HepG2 (cell line): ENCODE results near the gene TXNRD3. TPM values are rescaled to one million over a fixed set of nuclear protein-coding genes. Genes with fewer than 3 reads are reported as not detected.
"Not testable (repeated sequence)": the region's sequence is repeated elsewhere in the genome, so short reads cannot be mapped to it uniquely, and the experiment has no call there.

Source experiments
- ATAC-seq: fragments of 200-7000 bp; cut with Tn5 transposase; 3 replicates; pipeline ENCODE4 v1.9.1; 2020; ENCODE audit warnings: mild to moderate bottlenecking, moderate library complexity
- BruUV-seq: library from RNA; stranded (reverse); fragments of 400-500 nt; replicated peaks from 2 replicates; lab custom pipeline; 2021; lab: Mats Ljungman, UMichigan
- CTCF ChIA-PET: fragments of 300-600 bp; formaldehyde crosslinking; extraction: SDS; loops from one replicate; lab custom pipeline; 2021; ENCODE audit warnings: low total read pairs, inconsistent platforms, low intra/inter-chr PET ratio; lab: Yijun Ruan, JAX
- POLR2A ChIA-PET: fragments of 350-600 bp; sonication (Branson Sonifier 250); formaldehyde crosslinking; loops from one replicate; lab custom pipeline; 2020; ENCODE audit warnings: antibody characterized with exemption, inconsistent platforms; lab: Yijun Ruan, JAX
- DNase-seq: peaks from one replicate; pipeline ENCODE4 v3.0.0-alpha.2; 2015; ENCODE audit warnings: low spot score
- FAIRE-seq: peaks from 3 replicates; lab custom pipeline; 2011; peaks lifted over from hg19 to GRCh38; lab: Jason Lieb, UNC
- H2AFZ ChIP-seq: one replicate; pipeline ENCODE4 v1.6.1; 2011; ENCODE audit warnings: low read length, inconsistent platforms
- H3K27ac ChIP-seq: fragments of 300-600 bp; 3 replicates; pipeline ENCODE4 v1.8.0; 2011; ENCODE audit warnings: mixed run types, mild to moderate bottlenecking, mixed read lengths, low read length, inconsistent platforms; ENCODE audit not compliant: insufficient read depth; ENCODE audit errors: extremely low read length
- H3K27me3 ChIP-seq, 2 experiments: fragments of 200-600 bp in 1 of 2; 2 replicates in 1 of 2; 3 replicates in 1 of 2; pipeline versions ENCODE4 v1.6.0 to v1.8.0; 2011; ENCODE audit warnings: low read length in 2 of 2, mild to moderate bottlenecking in 2 of 2, moderate library complexity in 2 of 2, inconsistent platforms in 1 of 2; ENCODE audit not compliant: insufficient read depth in 2 of 2, control insufficient read depth in 1 of 2
- H3K36me3 ChIP-seq, 2 experiments: fragments of 200-600 bp in 1 of 2; replicated peaks in 1 of 2; 2 replicates in 1 of 2; 3 replicates in 1 of 2; pipeline versions ENCODE4 v1.5.1 to v1.8.0; 2011; ENCODE audit warnings: low read length in 2 of 2, inconsistent platforms in 1 of 2; ENCODE audit not compliant: insufficient read depth in 2 of 2, control insufficient read depth in 1 of 2
- H3K4me1 ChIP-seq: 2 replicates; pipeline ENCODE4 v1.5.1; 2012; ENCODE audit warnings: low read length, inconsistent platforms; ENCODE audit not compliant: insufficient read depth
- H3K4me2 ChIP-seq: 2 replicates; pipeline ENCODE4 v1.6.0; 2011; ENCODE audit warnings: low read depth, low read length, inconsistent platforms
- H3K4me3 ChIP-seq, 3 experiments: fragments of 200-600 bp in 1 of 3; sonication (generic), shearing (Covaris generic) in 1 of 3; replicated peaks in 1 of 3; 2 replicates each; pipeline ENCODE4 v1.5.1; 2011 to 2016; ENCODE audit warnings: low read length in 3 of 3, inconsistent platforms in 2 of 3, low read depth in 2 of 3, mild to moderate bottlenecking in 2 of 3, control low read depth in 1 of 3, mixed read lengths in 1 of 3; ENCODE audit not compliant: insufficient read depth in 1 of 3
- H3K79me2 ChIP-seq: one replicate; pipeline ENCODE4 v1.6.1; 2011; ENCODE audit warnings: low read length, inconsistent platforms; ENCODE audit not compliant: insufficient read depth
- H3K9ac ChIP-seq: 2 replicates; pipeline ENCODE4 v1.6.0; 2011; ENCODE audit warnings: mild to moderate bottlenecking, low read depth, low read length, inconsistent platforms; ENCODE audit not compliant: insufficient read depth
- H3K9me3 ChIP-seq: 2 replicates; pipeline ENCODE4 v1.5.1; 2012; ENCODE audit warnings: mild to moderate bottlenecking, low read length
- H4K20me1 ChIP-seq: 2 replicates; pipeline ENCODE4 v1.6.0; 2011; ENCODE audit warnings: inconsistent platforms, mild to moderate bottlenecking, low read length, moderate library complexity; ENCODE audit not compliant: insufficient read depth
- CEBPB ChIP-seq: IDR thresholded peaks from 2 replicates; pipeline ENCODE4 v1.6.1; 2011; ENCODE audit warnings: low read depth, low read length, improper control_type of control experiment, borderline replicate concordance
- DNMT3B ChIP-seq: conservative IDR thresholded peaks from 2 replicates; pipeline ENCODE4 v1.6.1; 2016; ENCODE audit warnings: missing biosample characterization, control low read depth
- ERF ChIP-seq: IDR thresholded peaks from 2 replicates; pipeline ENCODE4 v1.6.1; 2018; ENCODE audit warnings: missing biosample characterization, missing genetic modification reagents
- RFXAP ChIP-seq: sonication (generic); formaldehyde crosslinking; IDR thresholded peaks from 2 replicates; pipeline ENCODE4 v1.4.0; 2020; ENCODE audit warnings: missing genetic modification reagents, borderline replicate concordance
- RXRB ChIP-seq: IDR thresholded peaks from 2 replicates; pipeline ENCODE4 v1.6.1; 2016; ENCODE audit warnings: borderline replicate concordance, missing genetic modification reagents, missing compliant biosample characterization
- SOX6 ChIP-seq, 2 experiments: fragments of 450-650 bp in 1 of 2; sonication (generic) in 1 of 2; formaldehyde crosslinking in 1 of 2; IDR thresholded peaks; 2 replicates each; pipeline versions ENCODE4 v1.4.0 to v1.6.1; 2017 to 2020; ENCODE audit warnings: antibody characterized with exemption in 1 of 2, mild to moderate bottlenecking in 1 of 2, missing genetic modification reagents in 1 of 2
- ZNF317 ChIP-seq: sonication (generic); formaldehyde crosslinking; IDR thresholded peaks from 2 replicates; pipeline ENCODE4 v1.5.0; 2020; ENCODE audit warnings: mild to moderate bottlenecking, missing genetic modification reagents
- WGBS: methylation state at CpG from one replicate; pipeline ENCODE4 v1.1.6; 2017; ENCODE audit warnings: low lambda C conversion rate; 5-methylcytosine and 5-hydroxymethylcytosine counted together
- in situ Hi-C: cut with HindIII; loops from 2 replicates; pipeline ENCODE4 v1.10.0; 2017; ENCODE audit warnings: low pct_unique_long_range_greater_than_20kb; ENCODE audit not compliant: extremely low pct_ligation_motif_present
- intact Hi-C: fragments of 100-400 bp; cut with micrococcal nuclease; formaldehyde crosslinking; loops from one replicate; pipeline ENCODE4 v1.10.0; 2022; ENCODE audit not compliant: unreplicated experiment
- polyA plus RNA-seq, 8 experiments: library from polyadenylated mRNA; depleted of rRNA in 3 of 8; stranded (reverse) in 7 of 8; unstranded in 1 of 8; fragments of >200 nt; fragmentation: Illumina TruSeq in 4 of 8; extraction: Trizol in 4 of 8; gene quantifications; 2 replicates each; pipeline versions ENCODE4 v1.2.1 to v1.2.3, GENCODE V29; 2011 to 2016; ENCODE audit warnings: low read depth in 4 of 8, missing spikeins in 1 of 8, mixed read lengths in 1 of 8; ENCODE audit not compliant: insufficient read depth in 1 of 8
- total RNA-seq, 5 experiments: library from RNA; depleted of rRNA; stranded (reverse); fragments of >200 nt; fragmentation: Illumina TruSeq; extraction: Trizol; gene quantifications; 2 replicates each; pipeline ENCODE4 v1.2.3, GENCODE V29; 2016; ENCODE audit warnings: low read depth in 1 of 5
- TF ChIP-seq, protein P1 (sequence below): sonication (generic); formaldehyde crosslinking; IDR thresholded peaks from 2 replicates; pipeline ENCODE4 v1.5.1; 2020; ENCODE audit warnings: mild to moderate bottlenecking, missing genetic modification reagents, moderate library complexity
- TF ChIP-seq, protein P2 (sequence below): sonication (generic); formaldehyde crosslinking; conservative IDR thresholded peaks from 2 replicates; pipeline ENCODE4 v1.4.0; 2020; ENCODE audit warnings: mild to moderate bottlenecking, missing genetic modification reagents, moderate library complexity

The TXNRD3 gene
- total and polyA plus RNA-seq, 2 of the 13 experiments (the other 11 are each of a cell fraction or from before 2014, with no cell fraction given) = 4.8 to 20.7 TPM

DNA sequence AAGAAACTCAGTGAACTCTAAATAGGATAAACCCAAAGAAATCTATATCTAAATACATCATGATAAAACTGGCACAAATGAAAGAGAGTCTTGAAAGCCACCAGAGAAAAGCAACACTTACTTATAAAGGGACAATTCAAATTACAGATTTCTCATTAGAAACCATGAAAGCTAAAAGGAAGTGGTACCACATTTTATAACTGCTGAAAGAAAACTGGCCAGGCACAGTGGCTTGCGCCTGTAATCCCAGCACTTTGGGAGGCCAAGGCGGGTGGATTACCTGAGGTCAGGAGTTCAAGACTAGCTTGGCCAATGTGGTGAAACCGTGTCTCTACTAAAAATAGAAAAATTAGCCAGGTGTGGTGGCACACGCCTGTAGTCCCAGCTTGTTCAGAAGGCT is 59.4 kb downstream of the TXNRD3 start:
- in situ Hi-C loops, H3K4me3 ChIP-seq, CTCF ChIA-PET, H4K20me1 ChIP-seq, H3K36me3 ChIP-seq, H3K9ac ChIP-seq, H2AFZ ChIP-seq, intact Hi-C loops, H3K27me3 ChIP-seq, BruUV-seq, FAIRE-seq, H3K79me2 ChIP-seq, H3K9me3 ChIP-seq, H3K27ac ChIP-seq, ATAC-seq, H3K4me2 ChIP-seq, DNase-seq: not testable (repeated sequence)
- H3K4me1 ChIP-seq = peaks cover 15% of the 10 kb centered on the region
- WGBS = 63% methylated on average over 4 of the region's 4 CpGs
- POLR2A ChIA-PET = interaction anchor here (0.7 kb wide), 1 partner anchor 51 kb away, joined by 3 read pairs; no protein-coding TSS in a partner anchor
- TF ChIP-seq ZNF317 = peak; percentile 92

DNA sequence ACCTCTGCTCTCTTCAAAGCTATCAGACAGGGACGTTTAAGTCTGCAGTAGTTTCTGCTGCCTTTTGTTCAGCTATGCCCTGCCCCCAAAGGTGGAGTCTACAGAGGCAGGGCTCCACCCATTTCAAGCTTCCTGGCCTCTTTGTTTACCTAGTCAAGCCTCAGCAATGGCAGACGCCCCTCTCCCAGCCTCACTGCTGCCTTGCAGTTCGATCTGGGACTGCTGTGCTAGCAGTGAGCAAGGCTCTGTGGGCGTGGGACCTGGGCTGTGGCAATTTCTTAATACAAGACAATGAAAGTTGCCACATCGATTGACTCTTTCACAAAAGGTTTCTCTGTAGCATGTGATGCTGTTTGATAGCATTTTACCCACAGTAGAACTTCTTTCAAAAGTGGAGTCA is 63.4 kb downstream of the TXNRD3 start:
- Histone ChIP-seq H2AFZ (peak overlapping the region; percentile 78), H3K4me1 (peaks cover 16% of the 10 kb centered on the region), H3K4me2 (peak overlapping the region; percentile 67), H3K9ac (0 out of 2 replicates have a peak overlapping the region, but pooled peaks have one; percentile 8), H3K4me3 (peak overlapping the region in 1 of 3 experiments; percentile 50; a peak in 1 of 6 replicates)
- intact Hi-C loops; H3K9me3 ChIP-seq; FAIRE-seq; H3K79me2 ChIP-seq; CTCF ChIA-PET; H3K36me3 ChIP-seq; H3K27ac ChIP-seq; H3K27me3 ChIP-seq; BruUV-seq; H4K20me1 ChIP-seq; in situ Hi-C loops; TF ChIP-seq SOX6 (IDR thresholded peaks at IDR 0.05): not testable (repeated sequence)
- peak; percentile 49 for DNase-seq
- ATAC-seq = peak; percentile 96
- POLR2A ChIA-PET = interaction anchor here (1.2 kb wide), 1 partner anchor 62 kb away, joined by 4 read pairs; no protein-coding TSS in a partner anchor
- 18% methylated on average over 4 of the region's 5 CpGs for WGBS
- peak; percentile 57; the same call in 1 of the 2 replicates for TF ChIP-seq ERF (CRISPR knock-in tag)
- TF ChIP-seq RXRB = 0 out of 2 replicates have a peak, but pooled peaks have one; percentile 13
- TF ChIP-seq SOX6 (CRISPR knock-in tag; IDR thresholded peaks at IDR 0.05) = peak; percentile 34
- 0 out of 2 replicates have a peak, but pooled peaks have one; percentile 29 for TF ChIP-seq RFXAP (CRISPR knock-in tag)
- TF ChIP-seq DNMT3B (CRISPR knock-in tag) = 0 out of 2 replicates have a peak, but pooled peaks have one; percentile 39
- TF ChIP-seq, protein P1, sequence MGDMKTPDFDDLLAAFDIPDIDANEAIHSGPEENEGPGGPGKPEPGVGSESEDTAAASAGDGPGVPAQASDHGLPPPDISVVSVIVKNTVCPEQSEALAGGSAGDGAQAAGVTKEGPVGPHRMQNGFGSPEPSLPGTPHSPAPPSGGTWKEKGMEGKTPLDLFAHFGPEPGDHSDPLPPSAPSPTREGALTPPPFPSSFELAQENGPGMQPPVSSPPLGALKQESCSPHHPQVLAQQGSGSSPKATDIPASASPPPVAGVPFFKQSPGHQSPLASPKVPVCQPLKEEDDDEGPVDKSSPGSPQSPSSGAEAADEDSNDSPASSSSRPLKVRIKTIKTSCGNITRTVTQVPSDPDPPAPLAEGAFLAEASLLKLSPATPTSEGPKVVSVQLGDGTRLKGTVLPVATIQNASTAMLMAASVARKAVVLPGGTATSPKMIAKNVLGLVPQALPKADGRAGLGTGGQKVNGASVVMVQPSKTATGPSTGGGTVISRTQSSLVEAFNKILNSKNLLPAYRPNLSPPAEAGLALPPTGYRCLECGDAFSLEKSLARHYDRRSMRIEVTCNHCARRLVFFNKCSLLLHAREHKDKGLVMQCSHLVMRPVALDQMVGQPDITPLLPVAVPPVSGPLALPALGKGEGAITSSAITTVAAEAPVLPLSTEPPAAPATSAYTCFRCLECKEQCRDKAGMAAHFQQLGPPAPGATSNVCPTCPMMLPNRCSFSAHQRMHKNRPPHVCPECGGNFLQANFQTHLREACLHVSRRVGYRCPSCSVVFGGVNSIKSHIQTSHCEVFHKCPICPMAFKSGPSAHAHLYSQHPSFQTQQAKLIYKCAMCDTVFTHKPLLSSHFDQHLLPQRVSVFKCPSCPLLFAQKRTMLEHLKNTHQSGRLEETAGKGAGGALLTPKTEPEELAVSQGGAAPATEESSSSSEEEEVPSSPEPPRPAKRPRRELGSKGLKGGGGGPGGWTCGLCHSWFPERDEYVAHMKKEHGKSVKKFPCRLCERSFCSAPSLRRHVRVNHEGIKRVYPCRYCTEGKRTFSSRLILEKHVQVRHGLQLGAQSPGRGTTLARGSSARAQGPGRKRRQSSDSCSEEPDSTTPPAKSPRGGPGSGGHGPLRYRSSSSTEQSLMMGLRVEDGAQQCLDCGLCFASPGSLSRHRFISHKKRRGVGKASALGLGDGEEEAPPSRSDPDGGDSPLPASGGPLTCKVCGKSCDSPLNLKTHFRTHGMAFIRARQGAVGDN (CRISPR knock-in tag) = 0 out of 2 replicates have a peak, but pooled peaks have one; percentile 21
- TF ChIP-seq, protein P2, sequence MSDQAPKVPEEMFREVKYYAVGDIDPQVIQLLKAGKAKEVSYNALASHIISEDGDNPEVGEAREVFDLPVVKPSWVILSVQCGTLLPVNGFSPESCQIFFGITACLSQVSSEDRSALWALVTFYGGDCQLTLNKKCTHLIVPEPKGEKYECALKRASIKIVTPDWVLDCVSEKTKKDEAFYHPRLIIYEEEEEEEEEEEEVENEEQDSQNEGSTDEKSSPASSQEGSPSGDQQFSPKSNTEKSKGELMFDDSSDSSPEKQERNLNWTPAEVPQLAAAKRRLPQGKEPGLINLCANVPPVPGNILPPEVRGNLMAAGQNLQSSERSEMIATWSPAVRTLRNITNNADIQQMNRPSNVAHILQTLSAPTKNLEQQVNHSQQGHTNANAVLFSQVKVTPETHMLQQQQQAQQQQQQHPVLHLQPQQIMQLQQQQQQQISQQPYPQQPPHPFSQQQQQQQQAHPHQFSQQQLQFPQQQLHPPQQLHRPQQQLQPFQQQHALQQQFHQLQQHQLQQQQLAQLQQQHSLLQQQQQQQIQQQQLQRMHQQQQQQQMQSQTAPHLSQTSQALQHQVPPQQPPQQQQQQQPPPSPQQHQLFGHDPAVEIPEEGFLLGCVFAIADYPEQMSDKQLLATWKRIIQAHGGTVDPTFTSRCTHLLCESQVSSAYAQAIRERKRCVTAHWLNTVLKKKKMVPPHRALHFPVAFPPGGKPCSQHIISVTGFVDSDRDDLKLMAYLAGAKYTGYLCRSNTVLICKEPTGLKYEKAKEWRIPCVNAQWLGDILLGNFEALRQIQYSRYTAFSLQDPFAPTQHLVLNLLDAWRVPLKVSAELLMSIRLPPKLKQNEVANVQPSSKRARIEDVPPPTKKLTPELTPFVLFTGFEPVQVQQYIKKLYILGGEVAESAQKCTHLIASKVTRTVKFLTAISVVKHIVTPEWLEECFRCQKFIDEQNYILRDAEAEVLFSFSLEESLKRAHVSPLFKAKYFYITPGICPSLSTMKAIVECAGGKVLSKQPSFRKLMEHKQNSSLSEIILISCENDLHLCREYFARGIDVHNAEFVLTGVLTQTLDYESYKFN (CRISPR knock-in tag) = 0 out of 2 replicates have a peak, but pooled peaks have one; percentile 12
- TF ChIP-seq CEBPB = peak; percentile 37; the same call in 1 of the 2 replicates
